NCI-H226 (cell line): ENCODE data around the gene RETNLB.
A peak's percentile ranks its signal among the peaks of the same experiment; 100 is the strongest.

Source experiments
- DNase-seq: peaks from one replicate; pipeline ENCODE4 v3.0.0-alpha.2; 2015

RETNLB gene

GRCh38 chr3:108757404-108757982 lies at the start of gene RETNLB:
Gene RETNLB, minus strand, starts transcription at chr3:108757410. Its CDS starts 225 bp downstream, at chr3:108757185.
- DNase-seq, result no peak

- DNase-seq, result no peak
Measured at GRCh38 chr3:108806316-108806715, 49.1 kb upstream of the RETNLB start.

DNA sequence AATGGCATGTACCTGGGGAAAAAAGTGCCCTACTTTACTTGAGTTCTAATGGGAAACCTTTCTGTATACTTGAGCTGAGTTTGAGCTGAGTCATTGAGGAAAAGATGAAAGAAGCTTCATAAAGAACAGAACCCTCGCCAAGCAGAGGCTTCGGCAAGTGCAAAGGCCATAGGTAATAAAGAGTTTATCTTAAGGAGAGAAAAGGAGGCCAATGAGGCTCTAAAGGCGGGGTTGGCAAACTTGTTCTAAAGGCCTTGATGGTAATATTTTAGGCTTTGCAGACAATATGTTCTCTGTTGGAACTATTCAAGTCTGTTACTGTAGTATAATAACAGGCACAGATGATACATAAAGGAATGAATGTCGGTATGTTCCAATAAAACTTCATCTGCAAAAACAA lies 47.8 kb upstream of the RETNLB start:
- DNase-seq, result no peak

DNA sequence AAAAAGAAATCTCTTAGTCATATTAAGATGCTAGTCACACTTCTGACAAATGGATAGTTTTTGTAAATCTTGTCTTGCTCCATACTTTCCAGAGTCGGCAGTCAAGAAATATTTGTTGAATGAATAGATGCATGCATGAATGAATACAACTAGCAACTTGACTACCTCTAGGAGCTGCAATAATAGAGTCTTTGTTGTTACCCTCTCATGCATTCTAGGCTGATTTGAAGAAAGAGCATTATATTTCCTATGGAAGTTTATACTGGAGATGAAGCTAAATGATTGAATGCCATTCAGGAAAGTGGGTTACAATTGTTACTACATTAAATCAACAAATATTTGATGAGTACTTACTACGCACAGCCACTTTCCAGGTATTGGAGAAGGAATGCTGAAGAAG lies 47.2 kb upstream of the RETNLB start:
- no peak for DNase-seq

DNA sequence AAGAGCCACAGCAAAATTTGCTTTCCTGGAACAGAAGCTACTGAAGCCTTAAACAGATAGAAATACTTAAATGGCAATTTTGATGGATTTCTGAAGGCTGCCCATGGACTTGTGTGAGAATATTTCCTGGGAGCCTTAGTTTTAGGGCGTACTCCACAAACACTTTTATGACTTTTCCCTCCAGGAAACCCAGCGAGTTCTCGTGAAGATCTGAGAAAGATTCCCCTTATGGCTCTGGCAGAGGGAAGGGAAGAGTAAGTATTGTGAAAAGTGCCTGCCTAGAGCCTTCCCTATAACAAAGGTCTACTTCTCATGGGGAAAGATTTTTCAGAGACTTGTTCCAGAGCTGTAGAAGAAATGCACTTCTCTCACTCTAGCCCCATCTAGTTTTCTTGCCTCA lies 34.3 kb upstream of the RETNLB start:
- no peak for DNase-seq

- DNase-seq, result no peak
Measured at GRCh38 chr3:108780235-108780634, 23.0 kb upstream of the RETNLB start.

DNA sequence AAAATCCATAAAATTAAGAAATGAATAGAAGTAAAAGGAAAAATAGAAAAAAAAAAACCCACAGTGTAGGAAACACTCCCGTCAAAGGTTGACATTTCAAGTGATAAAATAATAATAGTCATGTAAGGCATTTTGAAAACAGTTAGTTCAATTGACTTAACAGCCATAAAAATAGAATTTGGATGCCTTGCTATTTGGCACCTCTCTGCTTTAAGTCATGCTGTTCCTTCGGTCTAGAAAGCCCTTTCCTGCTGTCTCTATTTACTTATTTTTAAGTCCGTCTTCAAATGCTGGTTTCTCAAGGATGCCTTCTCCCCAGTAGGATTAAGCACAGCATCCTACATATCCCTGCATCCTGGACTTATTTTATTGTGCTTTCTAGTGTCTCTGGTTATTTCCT lies 22.3 kb upstream of the RETNLB start:
- no peak for DNase-seq

- no peak for DNase-seq
Measured at GRCh38 chr3:108775649-108776048, 18.4 kb upstream of the RETNLB start.

DNA sequence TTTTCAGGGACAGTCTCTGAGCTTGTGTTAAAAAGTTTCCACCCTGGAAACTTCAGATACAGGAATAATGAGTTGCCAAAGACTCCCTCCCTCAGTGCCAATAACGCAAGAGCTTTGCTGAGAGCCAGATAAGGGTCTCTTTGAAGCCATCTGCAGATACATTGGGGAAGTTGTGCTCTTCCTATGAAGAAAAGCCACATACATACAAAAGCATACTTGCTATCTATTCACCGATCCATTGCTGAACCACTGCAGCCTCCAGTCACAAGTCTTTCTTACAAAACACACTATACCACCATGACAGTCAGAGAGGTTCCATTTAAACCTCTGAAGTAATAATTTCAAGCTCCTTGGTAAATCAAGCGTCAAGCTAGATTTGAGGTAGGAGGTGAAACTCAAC lies 10.0 kb upstream of the RETNLB start:
- DNase-seq, result no peak

DNA sequence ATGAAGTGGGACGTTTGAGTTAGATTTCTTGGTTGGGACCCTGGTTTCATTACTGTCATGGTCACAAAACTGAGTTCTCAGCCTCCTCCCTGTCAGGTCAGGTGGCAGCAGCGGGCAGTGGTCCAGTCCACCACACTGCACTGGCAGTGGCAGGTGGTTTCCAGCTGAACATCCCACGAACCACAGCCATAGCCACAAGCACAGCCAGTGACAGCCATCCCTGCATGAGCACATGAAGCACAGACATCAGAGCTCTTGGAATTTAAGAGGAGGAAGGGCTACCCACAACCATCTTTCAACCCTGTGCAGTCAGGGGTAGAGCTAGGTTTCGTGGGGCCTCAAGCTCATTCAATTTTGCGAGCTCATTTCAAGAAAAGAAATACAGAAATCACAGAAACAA lies 1.5 kb downstream of the RETNLB start:
- no peak for DNase-seq

DNA sequence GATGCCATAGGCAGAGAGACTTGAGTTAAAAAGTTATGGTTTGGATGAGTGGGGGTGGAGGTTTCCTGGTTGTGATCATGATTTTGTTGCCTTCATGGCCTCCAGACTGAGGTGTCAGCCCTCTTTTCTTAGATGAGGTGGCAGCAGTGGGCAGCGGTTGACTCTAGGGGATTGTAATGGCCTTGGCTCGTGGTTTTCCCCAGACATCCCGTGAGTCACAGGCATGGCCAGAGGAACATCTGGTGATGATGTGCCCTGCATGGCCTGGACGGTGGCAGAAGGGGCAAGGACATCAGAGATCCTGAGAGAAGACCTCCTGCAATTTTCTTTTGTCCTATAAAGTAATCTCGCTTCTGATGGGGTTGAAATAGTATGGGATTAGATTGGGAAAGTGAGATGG lies 12.4 kb downstream of the RETNLB start:
- no peak for DNase-seq

- no peak for DNase-seq
Measured at GRCh38 chr3:108742929-108743328, 14.3 kb downstream of the RETNLB start.

- no peak for DNase-seq
Measured at GRCh38 chr3:108736821-108737220, 20.4 kb downstream of the RETNLB start.

GRCh38 chr3:108728934-108729333 lies 28.3 kb downstream of the RETNLB start:
- no peak for DNase-seq

GRCh38 chr3:108728105-108728504 lies 29.1 kb downstream of the RETNLB start:
- DNase-seq, result no peak

DNA sequence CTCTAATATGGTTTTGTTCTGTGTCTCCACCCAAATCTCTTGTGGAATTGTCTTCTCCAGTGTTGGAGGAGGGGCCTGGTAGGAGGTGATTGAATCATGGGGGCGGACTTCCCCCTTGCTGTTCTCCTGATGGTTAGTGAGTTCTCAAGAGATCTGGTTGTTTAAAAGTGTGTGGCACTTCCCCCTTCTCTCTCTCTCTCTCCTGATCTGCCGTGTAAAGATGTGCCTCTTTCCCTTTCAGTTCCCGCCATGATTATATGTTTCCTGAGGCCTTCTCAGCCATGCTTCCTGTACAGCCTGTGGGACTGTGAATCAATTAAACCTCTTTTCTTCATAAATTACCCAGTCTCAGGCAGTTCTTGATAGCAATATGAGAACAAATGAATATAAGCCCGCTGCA lies 33.1 kb downstream of the RETNLB start:
- DNase-seq, result no peak

DNA sequence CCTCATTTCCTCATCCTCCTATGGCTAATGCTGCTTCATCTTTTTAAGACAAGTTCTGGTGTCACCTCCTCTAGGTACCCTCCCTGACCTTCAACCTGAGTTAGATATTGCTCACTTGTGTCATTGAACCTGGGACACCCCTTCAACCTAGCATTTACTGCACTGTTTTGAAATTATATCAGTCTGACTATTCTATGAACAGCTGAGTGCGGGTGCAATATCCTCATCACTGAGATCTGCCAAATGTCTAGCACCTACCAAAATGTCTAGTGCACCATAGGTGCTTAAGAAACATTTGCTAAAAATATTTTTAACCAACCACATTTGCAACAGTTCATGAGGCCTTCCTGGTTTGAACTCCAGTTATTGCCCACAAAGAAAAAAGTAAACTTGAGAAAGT lies 34.5 kb downstream of the RETNLB start:
- no peak for DNase-seq

DNA sequence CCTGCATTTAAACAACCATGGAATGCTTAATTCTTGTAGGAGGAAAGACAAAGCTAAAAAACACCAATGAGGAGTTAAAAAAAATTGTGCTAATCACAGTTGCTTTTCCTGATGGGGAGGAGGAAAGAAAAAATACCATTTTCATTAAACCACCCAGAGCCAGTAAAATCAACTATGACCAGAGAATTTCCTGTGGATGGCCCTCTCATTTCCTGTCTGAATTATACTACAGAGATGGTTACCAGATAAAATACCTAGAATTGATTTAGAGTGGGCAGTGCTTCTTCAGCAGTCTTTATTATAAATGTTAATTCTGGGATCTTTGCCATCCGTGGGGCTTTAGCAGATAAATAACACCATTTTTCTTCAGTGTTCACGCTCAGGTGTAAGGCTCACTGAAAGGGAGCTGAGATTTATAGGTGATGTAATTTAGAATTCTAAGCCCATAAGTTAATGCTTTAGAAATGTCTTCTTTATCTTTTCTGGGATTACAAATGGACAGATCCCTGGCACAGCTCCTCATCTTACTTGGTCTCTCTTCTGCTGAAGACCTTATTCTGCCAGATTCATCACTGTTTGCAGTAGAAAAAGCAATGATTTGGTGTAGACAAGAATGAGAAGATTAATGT lies 37.9 kb downstream of the RETNLB start:
- DNase-seq, result peak; percentile 4

DNA sequence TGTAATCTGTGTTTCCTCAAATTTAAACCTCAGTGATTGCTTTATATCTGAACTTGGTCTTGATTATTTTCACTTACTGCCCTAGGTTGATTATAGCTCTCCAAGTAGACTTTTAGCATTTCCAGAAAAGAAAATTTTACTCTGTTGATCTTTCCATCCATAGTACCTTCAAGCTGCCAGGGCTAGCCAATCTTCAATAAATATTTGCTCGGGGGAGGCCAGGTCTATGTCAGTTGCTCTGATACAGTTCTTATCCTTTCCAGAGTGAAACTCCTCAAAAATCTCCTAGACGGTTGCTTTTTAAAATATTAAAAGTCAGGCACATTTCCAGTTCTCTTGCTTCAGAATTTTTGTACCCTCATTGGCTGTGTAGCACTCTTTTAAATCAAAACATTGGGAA lies 38.8 kb downstream of the RETNLB start:
- DNase-seq, result no peak

DNA sequence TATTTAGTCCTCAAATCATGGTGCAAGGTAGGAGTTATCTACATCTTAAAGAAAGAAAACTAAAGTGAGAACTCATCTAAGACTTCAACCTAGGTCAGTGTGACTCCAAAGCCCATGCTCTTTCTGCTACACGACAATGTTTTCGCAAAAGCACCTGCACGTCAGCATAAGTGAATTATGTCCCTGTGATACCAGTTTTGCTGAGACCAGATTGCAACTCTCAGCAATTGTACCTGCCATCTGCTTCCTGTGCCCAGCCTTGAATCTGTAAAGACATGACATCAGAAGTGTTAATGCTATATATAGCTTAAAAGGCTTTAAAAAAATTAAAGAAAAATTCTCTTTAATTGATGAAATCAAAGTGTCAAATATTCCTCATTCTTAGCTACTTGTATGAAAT lies 43.4 kb downstream of the RETNLB start:
- DNase-seq, result no peak

DNA sequence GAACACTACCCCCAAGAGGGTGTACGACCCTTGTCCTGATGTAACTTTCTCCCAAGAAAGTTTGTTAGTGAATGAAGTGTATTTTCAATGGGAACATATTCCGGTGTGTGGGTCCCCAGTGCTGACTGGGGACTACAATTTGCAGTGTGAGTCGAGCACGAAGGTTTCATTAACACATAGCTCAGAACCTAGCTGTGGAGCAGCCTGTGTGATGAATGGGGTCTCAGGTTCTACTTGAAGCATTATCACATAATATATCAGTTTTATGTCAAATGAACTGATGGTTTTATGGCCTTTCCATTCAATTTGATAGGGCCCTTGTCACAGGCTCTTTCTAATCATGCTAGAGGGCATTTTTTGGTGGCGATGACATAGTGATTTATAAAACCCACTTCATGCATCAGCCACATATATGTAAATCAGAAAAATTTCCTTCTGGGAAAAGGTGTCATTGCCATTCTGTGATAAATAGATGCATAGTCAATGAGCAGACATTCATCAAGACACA lies 44.1 kb downstream of the RETNLB start:
- no peak for DNase-seq
